HG03571 (cell line): ENCODE data around the gene PFDN4.
A peak's percentile ranks its signal among the peaks of the same experiment; 100 is the strongest.

Experiments used
- ATAC-seq: cut with Tn5 transposase; IDR thresholded peaks from one replicate; pipeline ENCODE4 v1.9.1; 2021; ENCODE audit not compliant: unreplicated experiment

PFDN4 gene

DNA sequence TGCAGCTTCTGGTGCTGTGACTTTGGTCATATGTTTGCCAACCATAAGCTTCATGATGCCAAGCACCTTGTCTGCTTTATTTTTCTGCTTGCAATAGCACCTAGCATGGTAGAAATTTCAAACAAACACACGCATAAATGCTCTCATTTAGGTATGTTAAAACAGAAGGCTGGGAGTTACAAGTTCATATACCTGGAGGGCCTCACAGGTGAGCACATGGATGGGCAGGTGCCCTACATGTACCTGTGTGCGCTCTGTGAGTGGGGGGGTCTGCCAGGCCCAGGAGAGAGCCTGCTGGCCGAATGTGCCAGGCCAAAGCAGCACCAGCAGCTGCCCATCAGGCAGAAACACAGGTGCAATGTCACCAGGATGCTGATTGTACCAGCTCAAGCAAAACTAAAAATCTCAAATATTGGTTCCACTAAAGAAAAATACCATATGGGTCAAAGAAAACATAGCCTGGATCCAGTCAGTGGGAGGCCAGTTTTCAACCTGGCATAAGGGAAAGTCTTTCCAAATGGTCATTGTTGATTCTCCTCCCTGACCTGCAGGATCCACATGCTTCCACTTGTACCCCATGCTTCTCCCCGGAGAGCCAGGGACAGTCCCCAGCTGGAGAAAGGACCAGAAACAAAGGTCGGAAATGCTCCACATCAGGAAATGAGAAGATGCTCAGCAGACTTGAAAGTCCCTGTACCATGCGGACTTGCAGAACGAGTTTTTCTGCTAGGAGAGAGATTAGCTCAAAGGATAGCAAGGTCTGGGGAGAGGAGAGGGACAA lies 7.2 kb upstream of the PFDN4 start:
- ATAC-seq: no peak

DNA sequence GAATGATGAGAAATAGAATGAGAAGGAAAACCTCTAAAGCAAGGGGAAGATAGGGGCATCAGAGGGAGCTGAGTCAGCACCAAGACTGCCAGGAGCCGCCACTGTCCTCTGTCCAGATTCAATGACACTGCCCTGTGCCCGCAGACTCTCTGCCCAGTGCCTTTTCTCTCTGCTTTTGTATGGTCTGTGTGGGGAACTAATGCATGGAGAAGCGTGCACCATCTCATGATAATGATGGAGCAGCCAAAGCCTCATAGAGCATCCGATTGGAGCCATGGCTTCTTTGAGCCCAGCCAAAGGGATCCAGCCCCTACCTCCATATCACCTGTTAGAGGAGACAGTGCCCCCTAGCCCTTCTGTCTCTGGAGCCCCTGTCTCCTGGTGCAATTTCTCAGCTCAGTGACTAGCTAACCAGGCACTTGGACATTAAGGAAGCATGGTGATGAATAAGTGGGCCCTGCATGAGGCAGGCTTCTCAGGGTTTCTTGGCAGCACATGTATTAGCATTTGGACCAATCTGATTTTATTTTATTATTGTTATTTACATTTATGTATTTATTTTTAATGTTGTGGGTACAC lies 6.5 kb upstream of the PFDN4 start:
- ATAC-seq: no peak

DNA sequence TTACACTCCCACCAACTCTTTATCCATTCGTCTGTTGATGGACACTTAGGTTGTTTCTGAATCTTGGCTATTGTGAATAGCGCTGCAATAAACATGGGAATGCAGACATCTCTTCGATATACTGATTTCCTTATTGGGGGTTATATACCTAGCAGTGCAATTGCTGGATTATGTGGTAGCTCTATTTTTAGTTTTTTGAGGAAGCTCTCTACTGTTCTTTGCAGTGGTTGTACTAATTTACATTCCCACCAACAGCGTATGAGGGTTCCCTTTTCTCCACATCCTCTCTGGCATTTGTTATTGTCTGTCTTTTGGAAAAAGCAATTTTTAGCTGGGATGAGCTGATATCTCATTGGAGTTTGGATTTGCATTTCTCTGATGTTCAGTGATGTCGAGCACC lies 4.6 kb upstream of the PFDN4 start:
- ATAC-seq: no peak

DNA sequence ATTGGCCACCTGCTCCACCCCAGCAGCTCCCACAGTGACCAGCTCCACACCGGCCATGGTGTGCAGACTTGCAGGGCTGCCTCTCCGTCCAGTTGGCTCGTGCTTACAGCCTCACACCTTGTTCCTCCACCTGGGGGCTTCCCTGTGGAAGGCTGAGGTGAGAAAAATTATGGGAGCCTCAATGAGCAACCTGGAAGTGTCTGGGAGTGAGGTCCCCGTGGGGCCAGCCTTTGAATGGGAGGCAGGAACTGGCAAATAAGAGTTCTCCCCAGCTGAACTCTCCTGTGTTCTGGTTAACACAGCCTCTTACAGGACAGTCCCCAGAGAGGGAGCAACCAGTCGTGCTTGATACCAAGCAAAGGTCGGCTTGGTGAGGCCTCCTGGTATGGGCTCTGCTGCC lies 3.8 kb upstream of the PFDN4 start:
- no peak for ATAC-seq

DNA sequence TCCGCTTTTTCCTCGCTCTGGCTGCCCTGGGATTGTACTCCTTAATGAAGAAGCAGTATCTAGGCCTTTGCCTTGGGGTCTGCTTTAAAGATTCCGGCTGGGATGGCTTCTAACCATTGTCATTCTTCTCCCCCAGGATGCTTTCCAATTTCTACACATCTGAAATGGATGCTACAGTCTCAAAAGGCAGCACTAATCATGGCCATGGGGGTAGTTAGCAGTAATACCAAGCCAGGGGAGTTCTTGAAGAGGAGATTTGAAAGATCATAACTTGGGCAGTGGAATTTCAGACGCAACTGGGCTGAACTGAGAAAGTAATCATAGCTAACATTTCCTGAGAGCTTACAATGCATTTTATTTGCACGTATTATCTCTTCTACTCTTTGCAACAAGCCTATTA lies 3.4 kb upstream of the PFDN4 start:
- no peak for ATAC-seq

DNA sequence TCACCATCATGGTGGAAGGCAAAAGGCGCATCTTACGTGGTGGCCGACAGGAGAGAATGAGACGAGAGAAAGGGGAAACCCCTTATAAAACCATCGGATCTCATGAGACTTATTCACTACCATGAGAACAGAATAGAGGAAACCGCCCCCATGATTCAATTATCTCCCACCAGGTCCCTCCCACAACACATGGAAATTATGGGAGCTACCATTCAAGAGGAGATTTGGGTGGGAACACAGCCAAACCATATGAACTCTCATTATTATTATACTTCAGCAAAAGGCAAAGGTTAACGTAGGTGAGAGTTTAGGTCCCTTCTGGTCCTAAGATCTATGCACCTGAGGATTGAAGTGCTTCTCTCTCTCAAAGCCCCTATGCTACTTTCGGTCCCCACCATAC lies 2.4 kb upstream of the PFDN4 start:
- no peak for ATAC-seq

DNA sequence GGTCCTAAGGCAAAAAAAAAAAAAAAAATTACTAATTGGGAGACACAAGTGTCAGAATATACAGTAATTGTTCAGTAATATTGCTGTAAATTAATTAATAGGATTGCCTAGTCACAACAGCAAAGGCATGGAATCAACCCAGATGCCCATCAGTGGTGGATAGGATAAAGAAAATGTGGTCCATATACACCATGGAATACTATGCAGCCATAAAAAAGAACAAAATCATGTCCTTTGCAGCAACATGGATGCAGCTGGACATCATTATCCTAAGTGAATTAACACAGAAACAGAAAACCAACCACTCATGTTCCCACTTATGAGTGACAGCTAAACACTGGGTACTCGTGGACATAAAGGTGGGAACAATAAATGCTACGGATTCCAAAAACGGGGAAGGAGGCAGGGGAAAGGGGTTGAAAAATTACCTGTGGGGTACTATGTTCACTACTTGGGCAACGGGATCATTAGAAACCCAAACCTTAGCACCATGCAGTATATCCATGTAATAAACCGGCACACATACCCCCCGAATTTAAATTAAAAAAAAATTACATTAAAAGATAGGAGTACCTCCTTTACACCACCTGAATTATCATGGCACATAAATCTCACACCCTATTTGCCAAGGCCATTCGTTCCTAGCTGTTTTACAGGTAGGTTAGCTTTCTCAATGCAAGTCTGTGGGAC lies 689 bp upstream of the PFDN4 start:
- ATAC-seq: no peak

DNA sequence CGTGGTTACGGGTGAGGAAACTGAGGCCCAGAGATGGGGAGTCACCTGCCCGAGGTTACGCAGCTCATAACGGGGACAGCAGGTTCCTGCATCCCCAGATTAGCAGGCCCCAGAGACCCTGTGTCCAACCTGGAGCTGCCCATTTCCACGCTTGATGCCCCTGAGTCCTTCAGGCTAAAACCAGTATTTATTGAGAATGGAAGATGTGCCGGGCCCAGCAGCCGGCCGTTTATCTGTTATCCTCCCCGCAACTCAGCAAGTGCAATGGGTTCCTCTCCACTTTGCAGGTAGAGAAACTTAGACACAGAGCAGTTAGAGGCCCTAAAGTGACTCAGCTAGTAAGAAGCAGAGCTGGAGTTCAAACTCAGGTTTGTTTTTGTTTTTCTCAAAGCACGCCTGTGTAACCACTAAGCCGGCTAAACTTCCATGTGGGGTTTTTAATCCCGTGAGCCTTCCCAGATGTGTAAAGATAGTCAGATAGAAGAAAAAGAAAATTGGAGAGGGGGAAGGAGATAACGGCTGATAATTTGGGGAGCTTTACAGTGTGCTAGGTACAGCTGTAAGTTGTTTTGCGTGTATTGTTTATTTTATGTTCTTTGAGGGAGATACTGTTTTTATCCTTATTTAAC lies 775 bp downstream of the PFDN4 start:
- peak; percentile 7 for ATAC-seq

DNA sequence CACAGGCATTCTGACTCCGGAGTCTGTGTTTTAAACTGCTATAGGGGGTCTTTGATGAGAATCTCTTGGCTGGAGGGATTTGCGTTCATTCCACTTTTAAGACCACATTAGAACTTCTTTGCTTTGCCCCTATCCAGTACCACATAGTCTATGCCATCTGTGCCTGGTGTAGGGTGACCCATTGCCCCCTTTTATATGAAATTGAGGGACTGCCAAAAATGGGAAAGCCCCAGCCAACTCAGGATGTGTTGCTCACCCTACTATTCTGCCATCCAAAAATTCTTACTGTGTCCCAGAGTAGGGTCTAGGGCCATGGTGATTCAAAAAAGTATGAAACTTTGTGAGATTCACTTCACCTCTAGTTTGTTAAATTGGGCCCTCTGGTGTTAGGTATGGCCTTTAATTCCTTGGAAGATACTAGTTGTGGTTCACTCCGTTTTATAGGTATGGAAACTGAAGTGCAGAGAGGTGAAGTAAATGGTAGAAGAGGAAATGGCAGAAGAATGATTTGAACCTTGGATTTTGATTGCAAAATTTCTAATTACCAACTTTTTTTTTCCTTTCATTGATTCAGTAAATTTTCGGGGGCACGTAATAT lies 1.4 kb downstream of the PFDN4 start:
- ATAC-seq: no peak

DNA sequence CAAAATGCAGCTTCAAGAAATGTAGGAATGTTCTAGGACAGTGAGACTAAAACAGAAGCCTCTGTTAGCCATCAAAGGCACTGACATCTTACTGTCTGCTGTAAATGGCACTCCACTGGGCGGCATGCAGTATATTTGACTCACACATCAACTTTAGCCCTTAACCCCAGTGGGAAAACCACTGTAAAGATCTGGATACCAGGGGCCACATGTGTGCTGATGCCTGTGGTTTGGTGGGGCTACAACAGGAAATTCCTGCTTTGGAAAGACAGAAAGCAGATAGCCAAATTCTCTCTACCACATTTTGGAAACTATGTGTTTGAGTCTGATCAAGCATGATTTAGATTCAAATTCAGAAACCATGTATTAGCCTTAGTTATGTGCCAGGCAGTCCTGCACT lies 4.3 kb downstream of the PFDN4 start:
- ATAC-seq: no peak

DNA sequence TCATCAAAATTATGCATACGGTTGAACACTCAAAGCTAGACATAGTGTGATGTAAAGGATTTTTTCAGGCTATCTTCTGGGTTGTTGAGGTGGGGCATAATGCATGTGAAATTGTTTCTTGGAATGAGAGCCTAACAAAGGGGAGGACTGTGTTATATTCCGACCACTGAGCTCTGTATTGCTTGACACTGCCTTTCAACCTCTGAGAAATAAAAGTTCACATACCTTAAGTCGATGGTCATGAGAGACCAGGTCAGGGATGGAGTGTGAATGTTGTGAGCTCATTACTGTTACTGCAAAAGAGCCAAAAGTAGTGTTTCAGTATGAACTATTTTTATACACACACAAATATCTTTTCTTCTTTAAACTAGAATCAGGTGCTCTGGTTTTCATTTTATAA lies 5.0 kb downstream of the PFDN4 start:
- ATAC-seq: no peak

DNA sequence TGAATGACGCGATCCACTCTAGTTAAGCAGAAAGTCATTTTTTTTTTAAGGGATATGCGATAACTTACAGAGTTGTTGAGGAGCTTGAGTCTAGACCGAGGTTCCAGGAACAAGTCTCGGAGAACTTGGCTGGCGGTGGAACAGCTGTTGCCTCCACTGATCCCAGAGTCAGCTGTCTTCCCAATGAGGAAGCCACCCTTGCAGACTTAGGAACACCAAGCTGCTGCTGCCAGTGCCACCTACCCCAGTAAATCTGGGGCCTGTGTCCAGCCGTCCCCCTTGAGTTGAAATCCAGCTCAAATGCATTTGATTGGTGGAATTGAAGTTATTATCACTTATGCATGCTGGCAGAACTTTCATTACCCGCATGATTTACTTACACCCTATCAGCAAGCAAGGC lies 6.7 kb downstream of the PFDN4 start:
- no peak for ATAC-seq

DNA sequence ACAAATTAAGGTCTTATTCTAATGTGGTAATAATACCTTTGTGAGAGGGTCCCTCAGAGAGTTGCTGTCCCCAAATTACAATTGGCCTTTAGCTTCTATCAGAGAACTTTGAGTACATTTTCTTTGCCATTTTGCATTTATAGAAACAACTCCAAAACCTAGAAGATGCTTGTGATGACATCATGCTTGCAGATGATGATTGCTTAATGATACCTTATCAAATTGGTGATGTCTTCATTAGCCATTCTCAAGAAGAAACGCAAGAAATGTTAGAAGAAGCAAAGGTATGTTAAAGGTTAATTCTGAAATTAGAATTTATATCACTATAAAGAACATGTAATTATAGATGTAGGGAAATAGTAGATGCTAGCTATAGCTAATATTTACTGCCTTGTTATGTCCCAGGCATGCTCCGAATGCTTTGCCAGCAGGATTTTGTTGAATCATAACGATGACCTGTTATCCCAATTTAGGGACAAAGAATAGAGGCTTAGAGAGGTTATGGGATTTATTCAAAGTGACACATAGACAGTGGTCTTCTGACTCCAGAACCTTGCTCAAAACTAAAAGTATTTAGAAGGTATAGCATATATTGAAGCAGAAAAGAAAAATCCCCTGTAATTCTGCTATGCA lies 7.4 kb downstream of the PFDN4 start:
- ATAC-seq: no peak

DNA sequence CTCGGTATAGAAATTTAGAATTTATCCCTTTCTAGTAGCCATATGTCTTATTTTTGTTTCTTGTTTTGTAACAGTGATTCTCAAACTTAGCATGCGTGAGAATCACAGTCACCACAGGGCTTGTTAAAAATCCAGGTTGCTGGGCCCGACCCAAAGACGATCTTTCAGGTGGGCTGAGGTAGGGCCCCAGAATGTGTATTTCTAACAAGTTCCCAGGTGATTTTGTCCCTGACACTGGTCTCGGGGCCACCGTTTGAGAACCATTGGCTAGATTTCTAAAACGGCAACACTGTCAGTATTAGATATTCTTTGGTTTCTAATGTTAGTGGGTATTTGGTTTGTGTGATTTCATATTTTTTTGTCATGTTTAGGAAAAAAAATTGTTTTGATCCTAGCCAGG lies 9.9 kb downstream of the PFDN4 start:
- no peak for ATAC-seq

DNA sequence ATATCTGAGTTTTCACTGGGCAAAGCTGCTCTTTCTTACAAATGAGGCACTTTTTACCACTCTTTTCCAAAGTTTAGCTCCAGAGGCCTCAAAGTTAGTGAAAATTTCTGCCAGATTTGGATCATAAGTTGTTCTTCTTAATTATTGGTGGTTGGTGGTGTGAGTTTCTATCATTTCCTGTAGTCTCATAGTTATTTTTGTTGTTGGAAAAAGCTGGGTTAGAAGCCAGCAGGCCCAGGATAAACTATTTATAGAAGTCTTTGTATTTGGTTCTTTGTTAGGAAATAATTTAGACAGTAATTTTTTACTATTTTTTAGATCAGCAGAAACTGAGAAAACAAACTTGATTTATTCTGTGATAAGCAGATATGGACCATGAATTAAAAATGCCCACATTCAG lies 10.6 kb downstream of the PFDN4 start:
- ATAC-seq: no peak

DNA sequence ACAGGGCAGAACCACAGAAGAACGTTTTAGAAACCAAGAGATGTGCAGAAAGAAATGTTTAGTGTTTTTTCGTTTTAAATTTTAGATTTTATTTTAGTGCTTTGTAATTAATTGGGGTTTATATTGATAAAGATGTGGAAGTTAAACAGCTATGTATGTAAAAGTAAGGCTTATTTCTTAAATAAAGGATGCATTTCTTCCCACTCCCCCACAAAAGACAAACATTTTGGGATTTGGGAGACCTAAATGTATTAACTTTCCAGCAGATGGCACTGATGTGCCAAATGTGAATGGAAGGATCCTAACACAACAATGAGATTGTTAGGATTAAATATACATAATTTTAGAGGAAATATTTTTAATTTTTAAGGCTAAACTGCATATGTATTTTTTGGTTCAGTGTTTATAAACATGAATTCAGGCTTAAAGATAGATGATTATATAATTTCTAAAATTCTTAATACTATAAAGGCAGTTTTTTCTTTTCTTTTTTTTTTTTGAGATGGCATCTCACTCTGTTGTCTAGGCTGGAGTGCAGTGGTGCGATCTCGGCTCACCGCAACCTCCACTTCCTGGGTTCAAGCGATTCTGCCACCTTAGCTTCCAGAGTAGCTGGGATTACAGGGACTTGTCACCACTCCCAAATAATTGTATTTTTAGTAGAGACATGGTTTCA lies 12.0 kb downstream of the PFDN4 start:
- no peak for ATAC-seq

DNA sequence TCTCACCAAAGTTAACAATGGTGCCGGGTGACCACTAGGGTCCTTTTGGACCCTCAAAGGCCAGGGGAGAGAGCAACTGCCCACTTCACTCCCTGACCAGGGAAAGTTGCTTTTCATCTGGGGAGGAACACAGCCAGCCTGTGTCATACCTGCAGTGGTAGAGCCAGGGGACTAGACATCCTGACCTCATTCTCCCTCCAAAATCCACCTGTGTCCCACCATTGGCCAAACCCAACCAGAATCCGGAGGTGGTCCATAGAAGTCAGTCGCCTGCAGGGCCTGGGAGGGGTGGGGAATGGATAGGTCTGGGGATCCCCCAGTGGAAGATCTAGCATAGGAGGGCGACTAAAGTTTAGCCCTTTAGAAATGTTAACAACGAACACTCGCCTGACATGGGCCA lies 12.8 kb downstream of the PFDN4 start:
- ATAC-seq: no peak

DNA sequence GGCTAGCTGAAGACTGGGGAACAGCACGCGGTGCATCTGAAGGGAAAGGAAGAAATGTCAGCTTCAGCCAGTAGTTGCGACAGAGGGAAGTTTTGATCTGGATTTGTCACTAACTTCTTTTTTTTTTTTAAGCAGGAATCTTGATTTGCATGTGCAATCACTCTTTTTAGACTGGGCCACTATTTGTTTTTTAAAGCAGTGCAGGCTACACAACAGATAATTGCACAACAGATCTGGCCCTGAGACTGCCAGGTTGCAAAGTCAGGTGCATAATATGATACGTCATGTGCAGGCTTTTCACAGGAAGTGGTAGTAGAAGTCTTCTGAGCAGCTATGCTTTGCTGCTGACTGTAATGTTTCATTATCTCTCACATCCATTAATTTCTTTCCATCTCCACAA lies 13.5 kb downstream of the PFDN4 start:
- no peak for ATAC-seq

DNA sequence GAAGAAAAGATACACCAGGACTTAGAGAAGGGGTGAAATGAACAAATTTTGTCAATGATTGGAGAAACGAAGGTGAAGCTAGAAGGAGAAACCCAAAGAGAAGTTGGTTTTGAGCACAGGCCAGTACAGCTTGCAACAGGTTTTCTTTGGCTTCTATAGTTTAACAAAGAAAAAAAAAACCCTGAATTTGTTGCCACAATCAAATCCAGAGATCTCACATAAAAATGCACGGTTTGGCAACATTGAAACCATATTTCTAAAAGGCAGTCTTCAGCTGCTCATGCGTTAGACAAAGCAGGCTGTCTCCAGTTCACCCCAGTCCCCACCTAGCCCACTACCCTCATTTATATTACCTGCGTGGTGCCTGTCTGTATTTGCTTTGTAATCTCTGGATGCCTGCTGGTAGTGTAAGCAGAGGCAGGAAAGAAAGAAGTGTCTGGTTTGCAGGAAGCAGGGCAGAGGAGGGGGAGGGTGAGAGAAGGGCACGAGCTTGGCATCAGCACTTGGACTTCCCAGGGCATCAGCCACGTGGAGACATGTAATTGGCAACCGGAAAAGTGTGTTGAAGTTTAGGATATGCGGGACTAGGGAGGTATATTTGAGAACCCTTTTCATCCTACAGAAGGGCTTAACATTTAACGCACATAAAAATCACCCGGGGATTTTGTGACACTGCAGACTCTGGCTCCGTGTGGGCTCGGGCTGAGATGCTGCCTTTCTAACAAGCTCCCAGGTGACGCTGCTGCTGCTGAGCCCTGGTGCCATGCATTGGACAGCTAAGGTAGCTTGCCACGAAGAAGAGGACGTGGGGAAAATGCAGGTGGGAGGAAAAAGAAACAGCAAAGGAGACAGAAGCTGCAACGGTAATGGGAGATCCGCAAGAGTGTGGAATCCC lies 14.4 kb downstream of the PFDN4 start:
- no peak for ATAC-seq

DNA sequence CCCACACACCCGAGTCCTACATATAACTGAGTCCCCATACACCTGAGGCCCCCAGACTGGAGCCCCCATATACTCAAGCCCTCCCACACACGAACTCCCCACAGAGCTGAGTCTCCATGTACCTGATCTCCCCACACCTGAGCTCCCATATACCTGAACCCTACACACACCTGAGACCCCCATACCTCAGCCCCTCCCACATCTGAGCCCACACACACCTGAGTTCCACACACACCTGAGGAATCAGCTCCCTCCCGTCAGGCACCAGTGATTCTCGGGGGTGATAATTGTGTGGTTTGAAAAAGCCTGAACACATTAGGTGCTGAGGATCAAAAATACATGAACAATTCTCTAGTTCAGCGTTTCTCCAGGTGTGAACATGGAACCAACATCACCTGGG lies 15.4 kb downstream of the PFDN4 start:
- no peak for ATAC-seq
